Mucosa of descending colon (tissue), 3 donors: ENCODE results near the gene ANO9. TPM values are rescaled to one million over a fixed set of nuclear protein-coding genes. Genes with fewer than 3 reads are reported as not detected.

Source experiments
- ATAC-seq: fragments of 200-7000 bp; cut with Tn5 transposase; one replicate; pipeline ENCODE4 v1.9.1; 2020; ENCODE audit warnings: mild to moderate bottlenecking, moderate library complexity
- DNase-seq, 3 donors: peaks; one replicate each; pipeline ENCODE4 v3.0.0-alpha.2; 2020
- H3K36me3 ChIP-seq: fragments of 200-600 bp; one replicate; pipeline ENCODE4 v1.8.0; 2021; ENCODE audit warnings: low read depth, mild to moderate bottlenecking
- H3K4me1 ChIP-seq: fragments of 200-600 bp; one replicate; pipeline ENCODE4 v1.8.0; 2021; ENCODE audit warnings: low read depth, mild to moderate bottlenecking
- H3K4me3 ChIP-seq: fragments of 200-600 bp; one replicate; pipeline ENCODE4 v1.8.0; 2021; ENCODE audit warnings: mild to moderate bottlenecking
- H3K9me3 ChIP-seq: fragments of 200-600 bp; one replicate; pipeline ENCODE4 v1.8.0; 2021; ENCODE audit warnings: mild to moderate bottlenecking
- intact Hi-C, 2 donors: fragments of 100-400 bp; cut with DNase I in 1 of 2; cut with micrococcal nuclease in 1 of 2; formaldehyde crosslinking; loops; one replicate each; pipeline versions ENCODE4 v1.11.0 to v1.11.1; 2022; cut with DNase I, micrococcal nuclease
- total RNA-seq, 3 donors: library from RNA; stranded (reverse); fragmentation: NEBNext Ultra II Directional in 2 of 3; extraction: Animal tissue kit (Norgen Biotek cat#: 25700) in 2 of 3; gene quantifications; one replicate each; pipeline versions ENCODE4 v1.2.1 to v1.2.4, GENCODE V29; 2021 to 2023
- TF ChIP-seq, protein P1 (sequence below): fragments of 200-600 bp; IDR thresholded peaks from one replicate; pipeline ENCODE4 v1.8.0; 2022; ENCODE audit warnings: antibody characterized with exemption, mild to moderate bottlenecking
- donor health status: DM: no; HTN: no; CAD: no; lungs with moderate emphysema.
- donor health status: DM: no; HTN: no; CAD: no.
- donor health status: DM: no; HTN: yes; CAD: no.

ANO9 gene
- total RNA-seq, 3 donors from 2014 or later: 85.2 to 179 (median 131) TPM

DNA sequence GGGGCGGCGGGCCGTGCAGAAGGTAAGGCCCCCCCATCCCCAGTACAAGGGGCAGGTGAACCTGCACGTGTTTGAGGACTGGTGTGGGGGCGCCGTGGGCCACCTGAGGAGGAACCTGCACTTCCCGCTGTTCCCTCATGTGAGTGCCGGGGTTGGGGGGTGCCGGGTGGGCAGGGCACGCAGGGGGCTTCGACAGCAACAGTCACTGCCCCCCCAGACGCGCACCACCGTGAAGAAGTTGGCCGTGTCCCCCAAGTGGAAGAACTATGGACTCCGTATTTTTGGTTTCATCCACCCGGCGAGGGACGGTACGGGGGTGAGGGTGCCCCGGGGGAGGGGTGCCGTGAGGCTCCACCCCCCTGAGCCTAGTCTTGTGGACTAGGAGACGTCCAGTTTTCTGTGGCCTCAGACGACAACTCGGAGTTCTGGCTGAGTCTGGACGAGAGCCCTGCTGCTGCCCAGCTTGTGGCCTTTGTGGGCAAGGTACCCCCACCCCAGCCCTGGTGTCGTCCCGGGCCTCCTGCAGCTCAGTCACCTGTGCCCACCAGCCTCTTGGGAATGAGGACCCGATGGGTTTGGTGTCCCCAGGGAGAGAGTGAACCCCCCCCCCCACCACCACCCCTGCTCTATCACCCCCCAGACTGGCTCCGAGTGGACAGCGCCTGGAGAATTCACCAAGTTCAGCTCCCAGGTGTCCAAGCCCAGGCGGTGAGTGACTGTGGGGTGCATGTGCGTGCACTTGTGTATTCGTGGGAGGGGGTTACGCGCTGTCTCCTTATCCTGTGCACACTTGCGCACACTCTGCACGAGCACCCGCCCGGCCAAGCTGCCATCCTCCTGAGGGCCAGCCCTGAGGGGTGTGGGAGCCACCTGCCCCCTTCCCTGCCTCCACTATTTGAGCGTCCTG is 68.7 kb downstream of the ANO9 start:
- peak in 1 of 3 donors; percentile 47 for DNase-seq
- Histone ChIP-seq H3K36me3 (no peaks in the 10 kb centered on the region), H3K4me3 (no peak overlapping the region), H3K4me1 (peaks cover 2% of the 10 kb centered on the region), H3K9me3 (no peaks in the 10 kb centered on the region)
- TF ChIP-seq, protein P1, sequence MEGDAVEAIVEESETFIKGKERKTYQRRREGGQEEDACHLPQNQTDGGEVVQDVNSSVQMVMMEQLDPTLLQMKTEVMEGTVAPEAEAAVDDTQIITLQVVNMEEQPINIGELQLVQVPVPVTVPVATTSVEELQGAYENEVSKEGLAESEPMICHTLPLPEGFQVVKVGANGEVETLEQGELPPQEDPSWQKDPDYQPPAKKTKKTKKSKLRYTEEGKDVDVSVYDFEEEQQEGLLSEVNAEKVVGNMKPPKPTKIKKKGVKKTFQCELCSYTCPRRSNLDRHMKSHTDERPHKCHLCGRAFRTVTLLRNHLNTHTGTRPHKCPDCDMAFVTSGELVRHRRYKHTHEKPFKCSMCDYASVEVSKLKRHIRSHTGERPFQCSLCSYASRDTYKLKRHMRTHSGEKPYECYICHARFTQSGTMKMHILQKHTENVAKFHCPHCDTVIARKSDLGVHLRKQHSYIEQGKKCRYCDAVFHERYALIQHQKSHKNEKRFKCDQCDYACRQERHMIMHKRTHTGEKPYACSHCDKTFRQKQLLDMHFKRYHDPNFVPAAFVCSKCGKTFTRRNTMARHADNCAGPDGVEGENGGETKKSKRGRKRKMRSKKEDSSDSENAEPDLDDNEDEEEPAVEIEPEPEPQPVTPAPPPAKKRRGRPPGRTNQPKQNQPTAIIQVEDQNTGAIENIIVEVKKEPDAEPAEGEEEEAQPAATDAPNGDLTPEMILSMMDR: no peak
- intact Hi-C loops: no loop called here
- no peak for ATAC-seq

DNA sequence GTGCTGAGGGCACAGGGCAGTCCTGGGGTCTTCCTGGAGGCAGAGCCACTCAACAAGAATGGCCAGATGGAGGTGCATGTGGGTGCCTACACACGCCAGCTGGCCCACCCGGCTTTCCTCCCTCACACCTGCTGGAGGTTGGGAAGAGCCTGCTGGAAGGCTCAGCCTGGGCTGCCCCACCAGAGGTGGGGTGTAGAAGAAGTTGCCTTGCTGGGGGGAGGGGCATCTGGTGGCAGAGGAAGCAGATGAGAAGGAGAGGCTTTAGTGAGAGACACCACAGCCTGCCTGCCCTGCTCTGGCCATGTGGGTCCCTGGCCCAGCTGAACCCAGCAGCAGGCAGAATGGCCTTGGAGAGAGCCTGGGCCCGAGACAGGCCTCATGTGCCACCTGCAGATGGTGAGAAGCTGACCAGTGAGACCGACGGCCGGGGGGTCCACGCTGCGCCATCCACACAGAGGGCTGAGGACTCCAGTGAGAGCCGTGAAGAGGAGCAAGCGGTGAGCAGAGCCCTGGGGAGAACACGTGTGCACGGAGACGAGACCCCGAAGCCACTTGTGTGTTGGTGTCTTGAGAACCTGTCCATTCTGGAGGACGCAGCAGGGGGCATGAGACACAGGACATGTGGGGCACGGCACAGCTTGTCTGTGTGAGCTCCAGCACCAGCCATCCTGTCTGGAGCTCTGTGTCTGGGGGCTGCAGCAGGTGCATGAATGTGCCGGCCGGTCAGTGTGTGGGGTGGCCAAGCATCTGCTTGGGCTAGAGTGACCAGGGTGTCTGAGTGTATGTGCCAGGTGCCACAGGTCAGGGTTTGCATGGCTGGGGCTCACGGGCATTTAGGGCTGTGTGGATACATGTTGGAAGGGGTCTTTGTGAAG is 69.9 kb downstream of the ANO9 start:
- TF ChIP-seq, protein P1: no peak
- no peak for ATAC-seq
- intact Hi-C loops: no loop called here

DNA sequence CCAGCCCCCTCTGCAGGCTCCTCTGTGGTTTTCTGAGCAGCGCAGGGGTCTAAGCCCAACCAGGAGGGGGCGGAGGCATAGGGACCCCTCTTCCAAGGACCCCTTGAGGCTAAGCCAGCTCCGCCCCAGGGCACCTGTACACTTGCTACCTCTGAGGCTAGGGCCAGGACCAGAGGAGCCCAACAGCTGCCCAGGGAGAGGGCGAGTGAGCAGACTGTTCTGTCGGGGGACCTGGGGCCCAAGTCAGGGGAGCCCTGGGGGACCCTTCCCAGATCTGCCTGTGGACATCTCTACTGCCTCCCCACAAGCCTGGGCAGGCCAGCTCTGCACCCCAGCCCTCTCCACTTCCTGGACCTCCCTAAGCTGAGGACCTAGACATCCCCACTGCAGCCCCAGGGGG is 70.8 kb downstream of the ANO9 start:
- H3K9me3 ChIP-seq: no peaks in the 10 kb centered on the region
- DNase-seq: peak in 1 of 3 donors; percentile 38
- intact Hi-C loops: no loop called here
- no peak overlapping the region for H3K4me3 ChIP-seq
- ATAC-seq: peak; percentile 15
- TF ChIP-seq, protein P1: no peak
- no peaks in the 10 kb centered on the region for H3K36me3 ChIP-seq
- peaks cover 2% of the 10 kb centered on the region for H3K4me1 ChIP-seq

More for the DNA sequence above, 69.9 kb downstream of the ANO9 start:
- Histone ChIP-seq H3K4me1 (peaks cover 2% of the 10 kb centered on the region), H3K9me3 (no peaks in the 10 kb centered on the region), H3K36me3 (no peaks in the 10 kb centered on the region), H3K4me3 (no peak overlapping the region)
- DNase-seq: peak in 1 of 3 donors; percentile 27

DNA sequence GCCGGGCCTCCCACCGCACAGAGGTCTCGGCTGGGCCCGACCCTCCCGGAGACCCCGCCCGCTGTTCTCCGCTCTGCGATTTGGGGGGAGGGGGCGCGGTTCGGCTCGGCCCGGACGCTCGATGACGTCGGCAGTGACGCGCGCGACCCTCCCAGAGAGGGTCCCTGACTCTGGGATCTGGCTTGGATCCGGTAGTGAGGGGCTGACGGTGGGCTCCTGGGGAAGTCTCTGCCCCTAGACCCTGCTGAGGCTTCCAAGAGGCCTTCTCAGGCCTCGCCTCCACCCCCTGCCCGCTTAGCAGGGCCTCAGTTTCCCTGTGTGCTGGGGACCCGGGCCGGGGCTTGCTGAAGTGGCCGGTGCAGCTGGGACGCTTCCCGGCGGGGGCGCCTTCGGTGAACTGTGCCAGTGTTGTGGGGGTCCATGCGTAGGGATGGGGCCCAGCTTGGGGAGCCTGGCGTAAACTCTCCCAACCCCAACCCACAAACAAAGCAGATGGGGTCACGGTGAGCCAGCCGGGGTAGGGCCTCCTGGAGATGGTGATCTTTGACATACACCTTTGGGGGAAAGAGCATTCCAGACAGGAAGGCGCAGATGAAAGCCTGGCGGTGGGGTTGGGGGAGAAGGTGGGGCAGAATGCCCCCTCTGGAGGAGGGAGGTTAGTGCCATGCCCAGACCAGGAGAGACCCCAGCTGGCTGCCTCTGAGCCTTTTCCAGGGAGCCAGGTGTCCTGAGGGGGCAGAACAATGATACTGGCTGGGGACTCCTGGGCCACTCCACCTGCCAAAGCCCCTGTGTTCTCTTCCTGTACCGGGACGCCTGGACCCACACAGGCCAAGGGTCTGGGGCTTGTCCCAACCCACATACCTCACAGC is 71.5 kb downstream of the ANO9 start:
- DNase-seq (peak in 1 of 3 donors; percentile 36), ATAC-seq (no peak)
- intact Hi-C loops: no loop called here
- Histone ChIP-seq H3K9me3 (no peaks in the 10 kb centered on the region), H3K36me3 (no peaks in the 10 kb centered on the region), H3K4me1 (peaks cover 2% of the 10 kb centered on the region), H3K4me3 (no peak overlapping the region)
- TF ChIP-seq, protein P1: no peak
